Measurements from ENCODE around the gene PKN1. TPM values are rescaled to one million over a fixed set of nuclear protein-coding genes. Genes with fewer than 3 reads are reported as not detected.

PKN1 gene
- total and polyA plus RNA-seq, 7 donors: 40.7 to 136 (median 69.2) TPM

GRCh38 chr19:14473978-14474578 is 41.0 kb downstream of the PKN1 start:
- Histone ChIP-seq H3K27ac (no peak overlapping the region), H3K36me3 (ENCODE audit: insufficient read depth in 1 of 2, low read depth in 1 of 2) (peaks cover 8 to 31% of the 10 kb centered on the region in 2 donors), H3K4me1 (peaks cover 8% of the 10 kb centered on the region), H3K9me3 (no peaks in the 10 kb centered on the region), H3K4me3 (peak overlapping the region; percentile 48), H3K27me3 (ENCODE audit: insufficient read depth in 3 of 3, low read length in 2 of 3) (peaks cover 0 to 38% (median 13%) of the 10 kb centered on the region in 3 donors)
- DNase-seq: peak in 1 of 2 donors; percentile 56
- 17 to 19% (median 19%) methylated on average over 25 to 53 of the region's 53 CpGs for WGBS, 3 donors
- intact Hi-C loops (cut with DNase I): no loop called here
- no peak for TF ChIP-seq CTCF (IDR thresholded peaks at IDR 0.05)
- peak; percentile 31 to 71 (median 60) for ATAC-seq

- peaks cover 8 to 30% of the 10 kb centered on the region in 2 donors for H3K36me3 ChIP-seq (ENCODE audit: insufficient read depth in 1 of 2, low read depth in 1 of 2)
- 38 to 46% (median 43%) methylated on average over 12 of the region's 12 CpGs for WGBS, 3 donors
- peaks cover 8% of the 10 kb centered on the region for H3K4me1 ChIP-seq
- H3K4me3 ChIP-seq: no peak overlapping the region
- no peak for TF ChIP-seq CTCF (IDR thresholded peaks at IDR 0.05)
- ATAC-seq (no peak), DNase-seq (no peak)
- intact Hi-C loops (cut with DNase I): no loop called here
- H3K27me3 ChIP-seq (ENCODE audit: insufficient read depth in 3 of 3, low read length in 2 of 3): peaks cover 0 to 38% (median 13%) of the 10 kb centered on the region in 3 donors
- H3K9me3 ChIP-seq: no peaks in the 10 kb centered on the region
- H3K27ac ChIP-seq: no peak overlapping the region
Observed at GRCh38 chr19:14474827-14475226, 41.7 kb downstream of the PKN1 start.

GRCh38 chr19:14475251-14476073 is 42.4 kb downstream of the PKN1 start, which contains the start of gene PTGER1:
TSS of gene PTGER1 (minus strand) at chr19:14475354. CDS start at chr19:14474320, 1,034 bp downstream.
- Histone ChIP-seq H3K4me3 (peak within 1 kb of the TSS; percentile 48), H3K36me3 (ENCODE audit: insufficient read depth in 1 of 2, low read depth in 1 of 2) (peaks cover 8 to 30% of the 10 kb centered on the region in 2 donors), H3K9me3 (no peaks in the 10 kb centered on the region), H3K27ac (no peak within 1 kb of the TSS), H3K27me3 (ENCODE audit: insufficient read depth in 3 of 3, low read length in 2 of 3) (peaks cover 0 to 38% (median 13%) of the 10 kb centered on the region in 3 donors), H3K4me1 (peaks cover 8% of the 10 kb centered on the region)
- intact Hi-C loops (cut with DNase I): no loop called here
- TF ChIP-seq CTCF (IDR thresholded peaks at IDR 0.05): no peak
- DNase-seq (no peak), ATAC-seq (no peak)
- WGBS, 3 donors: 11 to 20% (median 13%) methylated on average over 31 to 33 of the region's 33 CpGs

GRCh38 chr19:14476327-14476672 is 43.2 kb downstream of the PKN1 start:
- ATAC-seq: no peak
- Histone ChIP-seq H3K27ac (no peak overlapping the region), H3K36me3 (ENCODE audit: insufficient read depth in 1 of 2, low read depth in 1 of 2) (peaks cover 8 to 30% of the 10 kb centered on the region in 2 donors), H3K4me3 (no peak overlapping the region), H3K9me3 (no peaks in the 10 kb centered on the region), H3K4me1 (peaks cover 8% of the 10 kb centered on the region), H3K27me3 (ENCODE audit: insufficient read depth in 3 of 3, low read length in 2 of 3) (peaks cover 0 to 38% (median 13%) of the 10 kb centered on the region in 3 donors)
- DNase-seq: no peak
- intact Hi-C loops (cut with DNase I): no loop called here
- no peak for TF ChIP-seq CTCF (IDR thresholded peaks at IDR 0.05)
- 78 to 88% (median 85%) methylated on average over 7 of the region's 7 CpGs for WGBS, 3 donors
